ENCODE results near the gene RHEBL1. TPM values are rescaled to one million over a fixed set of nuclear protein-coding genes. Genes with fewer than 3 reads are reported as not detected.

RHEBL1 gene
- total RNA-seq, 1 donor from 2014 or later: 8.6 TPM

- Mint-ChIP-seq H3K27me3 (ENCODE audit: insufficient read depth) (no peaks in the 10 kb centered on the region), H3K27ac (peak overlapping the region; percentile 3), H3K36me3 (ENCODE audit: low read depth) (peaks cover 39% of the 10 kb centered on the region), H3K4me1 (ENCODE audit: low read depth) (no peaks in the 10 kb centered on the region), H3K9me3 (no peaks in the 10 kb centered on the region), H3K4me3 (no peak overlapping the region)
- intact Hi-C loops (cut with micrococcal nuclease): no loop called here
- DNase-seq (ENCODE audit: low spot score): no peak
These were observed 33.8 kb downstream of the RHEBL1 start for GRCh38 chr12:49036029-49036428.

GRCh38 chr12:49034286-49034622, 35.5 kb downstream of the RHEBL1 start:
- no peak for DNase-seq (ENCODE audit: low spot score)
- peaks cover 31% of the 10 kb centered on the region for H3K36me3 Mint-ChIP-seq (ENCODE audit: low read depth)
- H3K27me3 Mint-ChIP-seq (ENCODE audit: insufficient read depth): no peaks in the 10 kb centered on the region
- no peak overlapping the region for H3K4me3 Mint-ChIP-seq
- intact Hi-C loops (cut with micrococcal nuclease): no loop called here
- no peak overlapping the region for H3K27ac Mint-ChIP-seq
- no peaks in the 10 kb centered on the region for H3K4me1 Mint-ChIP-seq (ENCODE audit: low read depth)
- H3K9me3 Mint-ChIP-seq: no peaks in the 10 kb centered on the region

DNA sequence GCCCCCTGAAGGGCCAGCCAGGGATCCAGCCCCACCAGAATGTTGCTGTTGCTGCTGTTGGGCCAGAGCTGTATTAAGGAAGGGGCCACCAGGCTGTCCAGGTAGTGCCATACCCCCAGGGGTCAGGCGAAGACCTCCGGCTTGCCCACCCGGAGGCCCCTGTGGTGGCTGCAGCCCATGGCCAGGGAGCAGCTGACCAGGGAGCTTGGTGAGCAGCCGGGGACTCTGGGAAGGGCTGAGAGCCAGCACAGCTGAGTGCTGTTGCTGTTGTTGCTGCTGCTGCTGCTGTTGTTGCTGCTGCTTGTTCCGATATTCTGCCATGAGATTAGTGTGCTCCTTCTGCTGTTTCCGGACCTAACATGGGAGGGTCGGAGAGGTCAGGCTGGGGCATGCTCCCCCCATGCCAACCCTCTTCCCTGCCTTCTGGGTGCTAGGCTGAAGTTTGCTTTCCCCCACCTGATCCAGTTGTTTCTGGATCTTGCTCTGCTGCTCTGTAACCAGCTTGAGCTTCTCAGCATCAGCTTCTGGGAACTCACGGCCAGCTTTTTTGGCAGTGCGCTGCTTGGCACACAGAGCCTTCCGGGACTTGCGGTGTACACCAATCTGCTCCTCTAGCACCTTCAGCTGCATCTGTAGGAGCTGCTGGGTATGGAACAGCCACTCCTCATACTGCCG, 36.0 kb downstream of the RHEBL1 start:
- no peak for DNase-seq (ENCODE audit: low spot score)
- Mint-ChIP-seq H3K4me1 (ENCODE audit: low read depth) (no peaks in the 10 kb centered on the region), H3K9me3 (no peaks in the 10 kb centered on the region), H3K4me3 (no peak overlapping the region), H3K27me3 (ENCODE audit: insufficient read depth) (no peaks in the 10 kb centered on the region), H3K36me3 (ENCODE audit: low read depth) (peaks cover 34% of the 10 kb centered on the region), H3K27ac (no peak overlapping the region)
- intact Hi-C loops (cut with micrococcal nuclease): no loop called here

GRCh38 chr12:49032679-49033447, 36.9 kb downstream of the RHEBL1 start:
- H3K4me3 Mint-ChIP-seq: no peak overlapping the region
- no peak for DNase-seq (ENCODE audit: low spot score)
- intact Hi-C loops (cut with micrococcal nuclease): no loop called here
- H3K27ac Mint-ChIP-seq: no peak overlapping the region
- H3K36me3 Mint-ChIP-seq (ENCODE audit: low read depth): peaks cover 32% of the 10 kb centered on the region
- H3K27me3 Mint-ChIP-seq (ENCODE audit: insufficient read depth): no peaks in the 10 kb centered on the region
- no peaks in the 10 kb centered on the region for H3K9me3 Mint-ChIP-seq
- no peaks in the 10 kb centered on the region for H3K4me1 Mint-ChIP-seq (ENCODE audit: low read depth)

DNA sequence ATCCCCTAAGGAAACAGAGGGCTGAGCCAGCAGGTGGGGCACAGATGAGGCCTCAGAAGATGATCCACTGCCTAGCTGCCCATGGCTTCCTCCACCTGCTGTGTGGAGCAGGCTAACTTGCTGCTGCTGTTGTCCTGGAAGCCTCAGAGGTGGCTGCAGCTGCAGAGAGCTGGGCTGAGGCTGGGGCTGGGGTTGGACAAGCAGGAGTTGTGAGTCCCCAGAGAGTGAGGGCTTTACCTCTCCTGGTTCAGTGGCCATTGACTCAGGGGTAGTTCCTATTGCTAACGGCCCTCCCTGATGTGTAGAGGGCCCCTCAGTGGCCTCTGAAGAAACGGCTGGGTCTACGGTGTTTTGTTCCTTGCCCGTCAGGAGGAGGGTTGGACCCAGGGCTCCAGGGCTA, 37.5 kb downstream of the RHEBL1 start:
- no peak for DNase-seq (ENCODE audit: low spot score)
- Mint-ChIP-seq H3K27ac (no peak overlapping the region), H3K36me3 (ENCODE audit: low read depth) (peaks cover 38% of the 10 kb centered on the region)

DNA sequence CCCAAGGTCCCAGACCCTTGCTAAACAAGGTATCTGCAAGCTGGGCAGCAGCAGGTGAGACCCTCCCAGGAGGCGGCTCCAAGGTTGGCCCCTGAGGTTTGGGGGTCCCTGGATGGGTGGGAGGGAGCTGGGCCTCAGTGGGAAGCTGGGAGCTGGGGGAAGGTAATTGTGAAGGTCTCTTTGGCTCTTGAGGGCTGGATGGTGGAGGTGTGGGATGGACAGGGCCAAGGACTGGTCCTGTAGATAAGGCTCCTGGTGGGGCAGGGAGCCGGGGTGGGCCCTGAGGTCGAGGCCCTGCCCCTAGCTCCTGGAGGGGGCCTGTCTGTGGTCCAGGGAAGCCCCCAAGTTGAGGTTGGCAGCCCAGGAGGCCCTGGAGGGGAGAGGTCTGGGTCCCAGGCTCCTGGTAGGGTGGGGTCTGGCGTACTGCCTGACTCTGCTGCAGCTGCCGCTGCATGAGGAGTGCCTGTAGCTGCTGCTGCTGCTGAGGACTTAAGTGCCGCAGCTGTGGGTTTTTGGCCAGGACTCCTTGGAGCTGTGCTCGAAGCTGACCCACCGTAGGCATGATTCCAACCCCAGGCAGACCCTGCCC, 38.1 kb downstream of the RHEBL1 start:
- Mint-ChIP-seq H3K4me3 (no peak overlapping the region), H3K27me3 (ENCODE audit: insufficient read depth) (no peaks in the 10 kb centered on the region), H3K4me1 (ENCODE audit: low read depth) (no peaks in the 10 kb centered on the region), H3K27ac (no peak overlapping the region), H3K9me3 (no peaks in the 10 kb centered on the region), H3K36me3 (ENCODE audit: low read depth) (peaks cover 33% of the 10 kb centered on the region)
- DNase-seq (ENCODE audit: low spot score): no peak
- intact Hi-C loops (cut with micrococcal nuclease): no loop called here

More for the DNA sequence above, 37.5 kb downstream of the RHEBL1 start:
- Mint-ChIP-seq H3K4me1 (ENCODE audit: low read depth) (no peaks in the 10 kb centered on the region), H3K27me3 (ENCODE audit: insufficient read depth) (no peaks in the 10 kb centered on the region), H3K4me3 (no peak overlapping the region), H3K9me3 (no peaks in the 10 kb centered on the region)
- intact Hi-C loops (cut with micrococcal nuclease): no loop called here

DNA sequence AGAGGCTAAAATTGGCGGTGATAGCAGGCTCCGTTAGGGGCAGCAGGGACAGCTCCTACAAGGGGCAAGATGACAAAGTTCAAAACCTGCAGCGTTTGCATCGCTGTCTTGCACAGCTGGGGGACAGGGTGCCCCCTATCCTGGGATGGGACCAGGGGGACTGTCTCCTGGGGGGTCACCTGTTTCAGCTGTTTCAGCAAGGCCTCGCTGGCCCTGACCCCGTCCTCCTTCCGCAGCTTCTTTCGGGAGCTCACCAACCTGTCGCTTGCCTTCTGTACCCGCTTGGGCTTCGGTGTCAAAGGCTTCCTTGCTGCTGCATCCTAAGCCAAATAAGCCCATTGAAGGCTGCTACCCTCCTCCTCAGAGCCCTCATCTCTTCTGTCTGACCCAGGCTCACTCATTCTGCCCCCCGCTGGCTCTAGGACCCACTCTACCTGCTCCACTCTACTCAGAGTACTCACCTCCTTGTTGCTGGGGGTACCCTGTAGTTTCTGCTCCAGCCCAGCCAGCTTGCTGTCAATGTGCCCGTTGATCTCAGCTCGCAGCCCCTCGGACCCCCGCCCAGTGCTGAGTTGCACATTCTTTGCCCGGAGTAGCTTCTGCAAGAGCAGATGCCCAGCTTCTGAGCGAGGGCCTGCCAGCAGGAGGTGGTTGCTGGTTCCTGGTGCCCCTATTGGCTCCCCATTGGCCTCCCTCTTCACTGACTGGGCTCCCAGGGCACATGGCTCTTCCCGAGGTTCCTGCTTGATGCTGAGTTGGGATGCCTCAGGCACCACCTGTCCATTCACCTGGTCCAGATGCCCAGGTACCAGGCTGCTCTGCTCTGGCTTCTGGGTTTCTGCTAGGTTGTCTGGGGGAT, 38.8 kb downstream of the RHEBL1 start:
- Mint-ChIP-seq H3K4me3 (no peak overlapping the region), H3K27ac (no peak overlapping the region), H3K4me1 (ENCODE audit: low read depth) (no peaks in the 10 kb centered on the region), H3K9me3 (no peaks in the 10 kb centered on the region), H3K27me3 (ENCODE audit: insufficient read depth) (no peaks in the 10 kb centered on the region), H3K36me3 (ENCODE audit: low read depth) (peaks cover 32% of the 10 kb centered on the region)
- no peak for DNase-seq (ENCODE audit: low spot score)
- intact Hi-C loops (cut with micrococcal nuclease): no loop called here

DNA sequence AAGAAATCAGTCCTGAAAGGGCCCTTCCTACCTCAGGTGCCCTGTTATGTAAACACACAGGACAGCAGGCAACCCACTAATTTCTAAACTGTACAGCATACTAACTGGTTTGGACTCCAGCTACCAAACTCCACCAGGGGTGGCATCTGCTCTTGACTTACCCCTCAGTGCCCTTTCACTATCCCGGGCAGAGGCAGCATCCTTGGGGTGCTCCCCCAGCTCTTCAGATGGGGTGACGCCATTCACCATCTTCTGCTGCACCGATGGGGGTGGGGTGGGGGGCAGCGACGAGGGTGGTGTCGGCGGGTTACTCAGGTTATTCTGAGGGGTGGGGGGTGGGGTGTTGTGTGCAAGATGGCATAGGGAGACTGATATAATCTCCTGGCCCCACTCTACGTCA, 39.7 kb downstream of the RHEBL1 start:
- Mint-ChIP-seq H3K9me3 (no peaks in the 10 kb centered on the region), H3K36me3 (ENCODE audit: low read depth) (peaks cover 38% of the 10 kb centered on the region), H3K27ac (no peak overlapping the region)

DNA sequence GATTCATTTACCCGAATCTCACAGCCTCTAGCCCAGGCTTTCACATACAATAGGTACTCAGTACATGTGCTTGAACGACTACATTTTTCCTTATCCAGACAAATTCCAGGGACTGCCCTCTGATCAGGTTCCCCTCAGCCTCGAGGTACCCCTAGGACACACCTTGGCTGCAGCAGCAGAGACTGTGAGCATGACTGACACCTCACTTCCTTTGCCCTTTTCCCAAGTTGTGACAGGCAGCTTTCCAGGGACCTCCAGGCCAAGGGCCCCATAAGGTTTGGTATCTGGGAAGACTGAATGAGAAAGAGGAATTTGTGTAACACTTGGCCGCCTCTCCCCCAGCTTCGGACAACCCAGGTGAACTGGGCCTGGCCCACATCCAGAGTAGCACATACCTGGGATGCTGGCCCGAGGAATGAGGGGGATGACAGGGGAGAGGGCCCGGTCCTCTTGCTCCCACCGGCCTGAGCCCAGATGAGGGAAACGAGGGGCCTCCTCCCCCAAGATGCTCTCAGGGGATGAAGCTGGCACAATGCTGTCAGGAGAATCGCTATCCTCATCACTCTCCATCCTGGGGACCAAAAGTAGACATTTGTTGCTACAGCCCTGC, 41.0 kb downstream of the RHEBL1 start:
- no peaks in the 10 kb centered on the region for H3K9me3 Mint-ChIP-seq
- H3K4me1 Mint-ChIP-seq (ENCODE audit: low read depth): no peaks in the 10 kb centered on the region
- H3K27ac Mint-ChIP-seq: no peak overlapping the region
- H3K36me3 Mint-ChIP-seq (ENCODE audit: low read depth): peaks cover 39% of the 10 kb centered on the region
- DNase-seq (ENCODE audit: low spot score): no peak
- no peak overlapping the region for H3K4me3 Mint-ChIP-seq
- no peaks in the 10 kb centered on the region for H3K27me3 Mint-ChIP-seq (ENCODE audit: insufficient read depth)
- intact Hi-C loops (cut with micrococcal nuclease): no loop called here

More for the DNA sequence above, 39.7 kb downstream of the RHEBL1 start:
- no peaks in the 10 kb centered on the region for H3K4me1 Mint-ChIP-seq (ENCODE audit: low read depth)
- H3K27me3 Mint-ChIP-seq (ENCODE audit: insufficient read depth): no peaks in the 10 kb centered on the region
- no peak for DNase-seq (ENCODE audit: low spot score)
- no peak overlapping the region for H3K4me3 Mint-ChIP-seq
- intact Hi-C loops (cut with micrococcal nuclease): no loop called here

- no peaks in the 10 kb centered on the region for H3K27me3 Mint-ChIP-seq (ENCODE audit: insufficient read depth)
- H3K36me3 Mint-ChIP-seq (ENCODE audit: low read depth): peaks cover 39% of the 10 kb centered on the region
- H3K4me3 Mint-ChIP-seq: no peak overlapping the region
- no peaks in the 10 kb centered on the region for H3K4me1 Mint-ChIP-seq (ENCODE audit: low read depth)
- intact Hi-C loops (cut with micrococcal nuclease): no loop called here
- no peaks in the 10 kb centered on the region for H3K9me3 Mint-ChIP-seq
- no peak overlapping the region for H3K27ac Mint-ChIP-seq
- no peak for DNase-seq (ENCODE audit: low spot score)
These were observed 41.8 kb downstream of the RHEBL1 start for GRCh38 chr12:49027846-49028555.

DNA sequence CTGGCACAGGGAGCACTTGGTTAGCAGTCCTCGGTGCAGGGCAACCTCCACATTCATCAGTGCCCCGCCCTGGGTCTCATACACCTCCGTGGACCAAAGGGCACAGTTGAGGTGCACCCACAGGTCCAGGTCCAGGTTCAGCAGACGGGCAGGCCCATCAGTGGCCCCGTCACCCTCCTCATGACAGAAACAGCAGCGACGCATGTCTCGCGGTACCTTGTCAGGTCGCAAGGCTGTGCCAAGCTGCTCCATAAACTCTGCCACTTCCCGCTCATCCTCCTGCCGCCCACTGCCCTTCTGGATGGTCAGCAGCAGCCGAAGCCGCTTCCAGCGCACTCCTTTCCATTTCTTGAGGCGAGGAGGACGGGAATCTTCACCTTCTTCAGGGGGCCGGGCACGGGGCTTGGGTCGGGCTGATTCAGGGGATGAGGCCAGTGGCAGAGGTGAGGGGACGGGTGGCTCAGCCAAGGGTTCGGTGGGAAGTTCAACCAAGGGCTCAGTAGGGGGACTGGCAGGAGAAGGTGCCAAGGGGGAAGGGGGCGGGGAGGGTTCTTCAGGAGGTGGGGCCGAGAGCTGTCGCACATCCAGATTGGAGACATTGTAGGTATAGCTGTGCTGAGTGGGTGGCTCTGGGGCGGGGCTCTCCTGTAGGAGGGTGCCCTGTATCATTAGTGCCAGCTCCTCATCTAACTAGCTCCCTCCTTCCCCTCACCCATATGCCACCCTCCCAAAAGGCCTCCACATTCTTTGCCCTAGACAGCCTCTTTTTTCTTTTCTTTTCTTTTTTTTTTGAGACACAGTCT, 42.9 kb downstream of the RHEBL1 start:
- peaks cover 44% of the 10 kb centered on the region for H3K36me3 Mint-ChIP-seq (ENCODE audit: low read depth)
- DNase-seq (ENCODE audit: low spot score): no peak

More for the DNA sequence above, 42.9 kb downstream of the RHEBL1 start:
- Mint-ChIP-seq H3K9me3 (no peaks in the 10 kb centered on the region), H3K27ac (no peak overlapping the region), H3K4me3 (no peak overlapping the region), H3K4me1 (ENCODE audit: low read depth) (no peaks in the 10 kb centered on the region), H3K27me3 (ENCODE audit: insufficient read depth) (no peaks in the 10 kb centered on the region)
- intact Hi-C loops (cut with micrococcal nuclease): no loop called here
